GM21381 (cell line): ENCODE measurements around the gene LRFN2.

Experiments
- ATAC-seq: cut with Tn5 transposase; IDR thresholded peaks from one replicate; pipeline ENCODE4 v1.9.1; 2021; ENCODE audit warnings: mild to moderate bottlenecking, moderate library complexity; ENCODE audit not compliant: unreplicated experiment

LRFN2 gene

GRCh38 chr6:40545954-40546353, 41.2 kb downstream of the LRFN2 start:
- no peak for ATAC-seq

GRCh38 chr6:40543776-40544175, 43.4 kb downstream of the LRFN2 start:
- no peak for ATAC-seq

DNA sequence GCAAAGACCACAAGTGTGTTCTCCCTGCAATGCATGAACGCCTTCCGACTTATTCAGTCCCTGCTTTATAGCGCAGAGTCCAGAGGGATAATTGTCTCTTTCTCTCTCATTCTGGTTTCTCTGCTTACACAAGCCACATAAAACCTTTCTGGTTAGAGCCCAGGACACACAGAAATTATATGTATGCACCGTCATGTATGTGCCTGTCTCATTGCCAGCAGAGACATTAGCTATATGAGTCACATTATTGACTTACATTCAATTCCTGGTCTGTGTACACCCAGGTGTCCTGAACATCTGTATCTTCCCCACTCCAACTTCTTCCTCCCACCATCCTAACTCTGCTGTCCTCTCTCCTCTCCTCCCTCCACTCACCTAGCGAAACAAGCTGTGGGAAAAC, 44.0 kb downstream of the LRFN2 start:
- ATAC-seq: no peak

DNA sequence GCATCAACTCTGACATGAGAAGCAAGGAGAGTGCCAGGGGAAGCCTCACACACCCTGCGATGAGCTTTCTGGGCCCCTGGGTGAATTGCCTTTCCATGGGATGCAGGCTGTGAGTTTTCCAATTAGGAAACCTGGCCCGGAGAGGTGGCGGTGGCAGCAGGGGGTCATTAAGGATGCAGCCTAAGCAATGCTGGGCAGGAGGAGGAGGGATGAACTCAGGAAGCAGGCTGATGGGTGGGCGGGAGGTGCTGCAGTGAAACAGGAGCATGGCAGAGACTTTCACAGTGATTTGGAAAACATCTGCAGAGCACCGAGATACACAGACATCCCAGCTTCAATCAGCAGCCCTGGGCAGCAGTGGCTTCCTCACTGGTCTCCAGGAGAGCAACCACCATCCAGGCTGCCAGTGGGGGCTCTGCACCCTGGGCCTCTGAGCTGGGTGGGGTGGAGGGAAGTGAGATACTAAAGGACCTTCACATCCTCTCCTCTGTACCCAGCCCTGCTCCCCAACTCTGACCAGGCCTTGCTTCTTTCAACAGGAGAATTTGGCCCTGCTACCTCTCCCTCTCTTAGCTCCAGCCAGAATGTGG, 44.9 kb downstream of the LRFN2 start:
- no peak for ATAC-seq

DNA sequence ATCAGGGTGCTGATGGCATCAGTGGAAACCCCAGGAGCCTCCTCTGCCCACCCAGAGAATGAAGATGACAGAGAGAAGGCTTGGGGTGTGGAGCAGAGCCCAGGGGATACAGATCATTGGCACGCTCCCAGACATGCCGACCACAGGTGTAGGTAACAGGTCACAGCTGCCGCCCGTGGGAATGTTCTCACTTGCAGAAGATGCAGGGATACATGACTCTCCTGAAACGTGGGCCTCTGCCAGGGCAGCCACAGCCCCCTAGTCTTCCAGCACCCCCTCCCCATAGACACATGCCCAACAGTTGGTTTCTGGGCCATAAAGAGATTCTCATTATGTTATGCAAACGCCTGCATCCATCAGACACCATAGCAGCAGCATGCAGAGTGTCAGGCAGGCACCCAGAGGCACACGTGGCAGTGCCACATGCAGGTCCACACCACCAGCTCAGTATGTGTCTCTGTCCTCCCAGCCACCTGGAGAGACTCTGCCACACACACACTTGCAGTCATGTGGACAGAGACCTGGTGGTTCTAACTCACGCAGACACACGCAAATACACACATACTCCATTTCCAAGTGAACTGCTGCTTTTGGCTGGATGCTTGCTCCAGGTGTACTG, 45.5 kb downstream of the LRFN2 start:
- ATAC-seq: no peak

DNA sequence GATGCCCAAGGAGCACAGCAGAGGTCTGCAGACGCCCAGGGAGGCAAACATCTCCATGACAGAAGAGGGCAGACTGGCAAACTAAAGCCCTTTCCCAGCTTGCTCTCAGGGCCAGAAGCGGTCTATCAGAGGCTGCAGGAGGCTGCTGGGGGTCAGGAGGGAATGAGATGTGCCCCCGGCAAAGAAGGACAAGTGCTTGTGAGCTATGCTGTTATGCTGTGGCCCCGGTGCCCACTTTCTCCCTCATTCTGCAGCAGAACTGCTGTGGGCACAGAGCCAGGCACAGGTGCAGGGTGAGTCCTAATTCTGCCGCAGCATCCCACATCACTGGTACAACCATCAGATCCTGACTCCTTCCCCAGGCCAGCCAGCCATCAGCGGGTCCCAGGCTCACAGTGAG, 46.4 kb downstream of the LRFN2 start:
- no peak for ATAC-seq

DNA sequence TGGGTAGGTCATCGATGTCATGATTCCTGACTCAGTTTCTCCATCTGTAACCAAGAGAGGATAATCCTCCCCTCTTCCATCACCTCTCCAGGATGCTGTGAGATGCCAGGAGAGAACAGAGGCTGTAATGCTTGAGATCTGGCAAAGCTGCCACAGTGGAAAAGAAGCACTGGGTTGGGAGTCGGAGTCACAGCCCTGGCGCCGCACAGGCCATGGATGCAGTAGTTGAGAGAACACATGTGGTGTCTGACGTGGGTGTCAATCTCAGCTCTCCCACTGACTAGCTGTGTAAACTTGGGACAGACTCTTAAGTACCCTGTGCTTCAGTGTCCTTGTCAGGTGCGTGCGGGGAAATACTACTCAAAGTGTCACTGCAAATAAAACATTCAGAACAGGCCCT, 47.3 kb downstream of the LRFN2 start:
- ATAC-seq: no peak

GRCh38 chr6:40538556-40538955, 48.6 kb downstream of the LRFN2 start:
- no peak for ATAC-seq

DNA sequence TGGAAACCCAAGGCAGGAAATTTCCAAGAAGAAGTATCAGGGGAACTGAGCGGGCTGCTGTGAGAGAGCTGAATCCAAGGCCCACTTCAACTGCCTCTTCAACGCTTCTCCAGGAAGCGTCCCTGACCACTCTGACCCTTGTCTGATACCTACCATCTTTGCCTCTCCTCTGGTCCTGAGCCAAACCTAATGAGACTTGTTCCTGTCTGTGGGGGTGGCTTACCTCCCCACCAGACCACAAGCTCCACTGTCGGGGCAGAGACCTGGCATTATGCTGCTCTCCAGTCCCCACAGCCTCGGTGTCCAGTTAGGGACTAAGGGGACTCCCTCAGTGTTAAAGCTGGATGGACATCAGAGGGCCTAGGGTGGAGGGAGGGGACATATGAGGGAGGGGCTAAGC, 49.7 kb downstream of the LRFN2 start:
- no peak for ATAC-seq

GRCh38 chr6:40536442-40536841, 50.7 kb downstream of the LRFN2 start:
- no peak for ATAC-seq

GRCh38 chr6:40535819-40536380, 51.3 kb downstream of the LRFN2 start:
- ATAC-seq: no peak

GRCh38 chr6:40535110-40535818, 51.9 kb downstream of the LRFN2 start:
- ATAC-seq: no peak

- no peak for ATAC-seq
Measured at GRCh38 chr6:40532349-40533000, 54.7 kb downstream of the LRFN2 start.

DNA sequence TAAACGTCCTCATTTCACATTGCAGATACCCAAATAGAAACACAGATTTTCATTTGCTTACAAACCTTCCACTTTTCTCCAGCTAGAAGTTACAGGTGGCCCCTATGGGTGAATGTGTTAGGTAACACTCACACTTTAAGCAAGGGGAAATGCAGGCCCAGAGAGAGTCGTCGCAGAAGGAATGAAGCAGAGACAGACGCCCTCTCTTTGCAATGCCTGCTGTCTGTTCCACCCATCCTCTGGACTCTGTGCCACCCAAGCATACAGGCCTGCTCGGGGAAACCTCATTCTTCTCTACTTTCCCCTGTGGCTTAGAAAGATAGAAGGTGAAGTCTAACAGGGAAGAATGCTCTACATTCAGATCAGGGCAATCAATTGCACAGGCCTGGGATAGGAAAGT, 57.2 kb downstream of the LRFN2 start:
- ATAC-seq: no peak

- no peak for ATAC-seq
Measured at GRCh38 chr6:40529040-40529439, 58.1 kb downstream of the LRFN2 start.

- no peak for ATAC-seq
Measured at GRCh38 chr6:40528051-40528450, 59.1 kb downstream of the LRFN2 start.

DNA sequence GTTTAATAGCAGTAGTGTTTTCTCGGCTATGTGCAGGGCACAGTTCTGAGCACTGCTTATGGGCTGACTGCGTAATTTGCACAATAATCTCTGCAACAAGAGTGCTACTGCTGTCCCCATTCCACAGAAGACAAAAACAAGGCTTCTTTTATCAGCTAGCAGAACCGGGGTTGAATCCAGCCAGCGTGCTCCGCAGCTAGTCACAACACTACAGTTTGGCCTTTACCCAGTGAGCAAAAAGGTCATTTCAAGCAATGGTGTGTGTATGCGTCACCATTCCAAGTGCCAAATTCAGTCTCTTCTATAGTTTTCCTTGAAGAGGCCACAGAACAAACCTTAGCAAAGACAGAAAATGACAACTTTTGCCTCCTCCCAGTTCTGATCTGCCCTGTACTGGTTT, 61.1 kb downstream of the LRFN2 start:
- ATAC-seq: no peak

- no peak for ATAC-seq
Measured at GRCh38 chr6:40524797-40525585, 62.2 kb downstream of the LRFN2 start.

DNA sequence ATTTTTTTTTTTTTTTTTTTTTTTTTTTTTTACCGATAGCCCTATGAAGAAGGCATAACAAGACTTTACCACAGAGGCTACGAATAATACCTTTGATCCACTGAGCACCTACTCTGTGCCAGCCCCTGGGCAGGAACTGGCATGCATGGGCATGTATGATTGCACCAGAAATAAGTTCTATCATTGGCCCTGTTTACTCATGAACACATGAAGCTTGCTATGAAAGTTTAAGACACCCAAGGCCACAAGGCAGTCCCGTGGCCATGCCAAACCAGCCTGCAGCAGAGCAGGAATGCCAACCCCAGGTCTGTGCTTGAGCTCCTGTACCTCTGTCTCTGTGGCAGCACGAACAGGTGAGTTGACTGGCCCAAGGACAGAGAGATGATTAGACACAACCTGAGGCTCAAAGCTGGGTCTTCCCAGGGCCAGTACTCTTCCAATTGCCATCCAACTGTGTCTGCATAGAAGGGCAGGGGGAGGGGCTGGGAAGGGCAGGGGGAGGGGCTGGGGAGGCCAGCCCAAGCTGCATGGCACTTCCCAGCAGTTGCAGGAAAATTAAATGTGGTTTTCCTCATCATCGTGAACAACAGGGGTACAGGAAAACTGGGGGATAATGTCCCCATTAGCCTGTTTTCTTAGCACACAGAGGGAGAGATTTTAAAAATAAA, 63.5 kb downstream of the LRFN2 start:
- no peak for ATAC-seq

GRCh38 chr6:40521496-40521895, 65.7 kb downstream of the LRFN2 start:
- no peak for ATAC-seq
